ENCODE measurements around the gene TCN1. TPM values are rescaled to one million over a fixed set of nuclear protein-coding genes. Genes with fewer than 3 reads are reported as not detected.
"Not testable (repeated sequence)": the region's sequence is repeated elsewhere in the genome, so short reads cannot be mapped to it uniquely, and the experiment has no call there.

Gene TCN1
- total and polyA plus RNA-seq, 2 of the 8 experiments (the other 6 are each of a cell fraction or from before 2014, with no cell fraction given), result not detected

- H3K18ac ChIP-seq (ENCODE audit: extremely low read depth, low read length); FAIRE-seq: not testable (repeated sequence)
These were observed 37.3 kb upstream of the TCN1 start for GRCh38 chr11:59903569-59903968.

More at GRCh38 chr11:59903569-59903968, 37.3 kb upstream of the TCN1 start:
- H4K5ac ChIP-seq (ENCODE audit: insufficient read length, low read depth, low read length); H2BK15ac ChIP-seq (ENCODE audit: low read length); H2AK5ac ChIP-seq (ENCODE audit: low read depth, low read length); H4K91ac ChIP-seq (replicated peaks; ENCODE audit: insufficient read length, low read length); H3K4ac ChIP-seq (replicated peaks; ENCODE audit: insufficient read length, low read depth, low read length); H3K27ac ChIP-seq (ENCODE audit: low read depth, low read length); H3K4me2 ChIP-seq (ENCODE audit: insufficient read depth in 1 of 2, low read depth in 2 of 2, low read length in 2 of 2); H2BK120ac ChIP-seq (replicated peaks; ENCODE audit: low read depth, low read length); H3K9me3 ChIP-seq (ENCODE audit: insufficient read depth in 2 of 2, low read depth in 1 of 2, low read length in 1 of 2); DNase-seq (ENCODE audit: low read depth in 1 of 2, low spot score in 2 of 2); H3K4me3 ChIP-seq (ENCODE audit: extremely low read depth in 1 of 4, insufficient read depth in 2 of 4, low read depth in 3 of 4, low read length in 4 of 4); H3K23ac ChIP-seq (ENCODE audit: insufficient read length); POLR2A ChIA-PET (ENCODE audit: partially characterized antibody); H3K4me1 ChIP-seq (replicated peaks in 1 of 4; ENCODE audit: control insufficient read depth in 3 of 4, insufficient read depth in 4 of 4, low read length in 3 of 4); H2BK5ac ChIP-seq (ENCODE audit: low read depth, low read length); H4K20me1 ChIP-seq (replicated peaks in 1 of 2; ENCODE audit: control insufficient read depth in 1 of 2, insufficient read depth in 2 of 2, low read length in 2 of 2); H2AFZ ChIP-seq (ENCODE audit: low read length); H4K8ac ChIP-seq (ENCODE audit: extremely low read depth, insufficient read depth, low read length); H2BK20ac ChIP-seq (ENCODE audit: low read length); H3K9ac ChIP-seq (replicated peaks in 1 of 4; ENCODE audit: extremely low read depth in 1 of 4, low read depth in 3 of 4, low read length in 3 of 4); H3K79me1 ChIP-seq (ENCODE audit: low read depth, low read length); H3K56ac ChIP-seq (replicated peaks; ENCODE audit: insufficient read length, low read depth, low read length); H3K14ac ChIP-seq (ENCODE audit: insufficient read length); H3K36me3 ChIP-seq (ENCODE audit: control insufficient read depth in 2 of 4, insufficient read depth in 4 of 4, low read length in 3 of 4); H2BK12ac ChIP-seq (ENCODE audit: low read depth, low read length); H3K79me2 ChIP-seq (ENCODE audit: control insufficient read depth in 1 of 2, insufficient read depth in 2 of 2, low read length in 2 of 2); H3K27me3 ChIP-seq (replicated peaks in 1 of 4; ENCODE audit: control insufficient read depth in 3 of 4, extremely low read depth in 1 of 4, insufficient read depth in 3 of 4, low read length in 3 of 4); H3K23me2 ChIP-seq (ENCODE audit: low read depth, low read length): not testable (repeated sequence)
- 85% methylated on average over 2 of the region's 2 CpGs; no CpG with 5 or more reads in 1 of the 2 experiments for WGBS, 2 experiments (ENCODE audit: extremely low coverage in 1 of 2, insufficient coverage in 1 of 2, insufficient read length in 1 of 2, insufficient replicate concordance in 2 of 2, low coverage in 1 of 2, low lambda C conversion rate in 2 of 2, missing lambda C conversion rate in 1 of 2)
- CTCF ChIA-PET (ENCODE audit: partially characterized antibody), result interaction anchor here (1.5 kb wide), 1 partner anchor 11 kb away, joined by 4 read pairs; no protein-coding TSS in a partner anchor

Measured in H1 (cell line).